Astrocyte of the hippocampus (primary cell): Measurements from ENCODE around the gene TAF15.

Experiments used
- DNase-seq: peaks from one replicate; pipeline ENCODE4 v3.0.0; 2011; ENCODE audit warnings: low read depth, low spot score

The TAF15 gene

GRCh38 chr17:35786941-35787432 is 22.3 kb upstream of the TAF15 start:
- DNase-seq = no peak

DNA sequence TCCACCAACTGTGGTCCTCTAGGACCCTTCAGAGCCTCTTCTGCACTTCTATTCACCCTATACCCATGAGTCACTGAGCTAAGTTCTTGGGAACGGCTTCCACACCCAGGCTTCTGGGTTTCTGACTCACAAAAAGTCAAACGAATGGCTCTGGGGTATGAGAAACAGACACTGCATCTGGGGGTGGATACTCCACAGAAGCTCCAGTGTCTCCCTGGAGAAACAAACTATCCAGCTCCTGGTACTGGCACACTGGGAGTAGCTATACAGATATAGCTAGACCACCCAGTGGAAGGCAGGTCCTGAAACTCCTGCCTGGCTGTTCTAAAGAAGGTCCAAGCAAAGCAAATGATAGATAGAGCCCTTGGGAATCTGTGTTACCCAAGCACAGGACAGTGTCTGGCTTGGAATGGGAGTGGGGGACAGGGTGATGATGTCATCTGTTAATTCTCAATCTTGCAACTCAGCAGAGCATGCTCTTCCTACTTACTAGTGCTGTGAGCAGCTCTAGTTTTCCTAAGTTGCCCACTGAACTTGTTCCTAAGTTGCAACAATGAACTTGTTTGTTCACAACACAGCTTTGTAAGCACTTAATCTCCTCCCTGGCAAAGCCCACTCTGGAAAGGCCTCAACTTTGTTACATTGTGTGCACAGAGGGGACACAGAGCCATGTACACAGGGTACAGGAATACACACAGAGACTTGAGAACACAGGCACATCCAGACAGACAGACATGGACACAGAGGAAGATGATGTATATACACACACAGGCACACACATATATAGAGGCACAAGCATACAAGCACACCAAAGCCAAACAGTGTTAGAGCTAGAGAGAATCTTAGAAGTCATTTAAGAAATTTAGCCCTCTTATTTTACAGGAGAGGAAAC is 20.6 kb upstream of the TAF15 start:
- DNase-seq = peak; percentile 74

DNA sequence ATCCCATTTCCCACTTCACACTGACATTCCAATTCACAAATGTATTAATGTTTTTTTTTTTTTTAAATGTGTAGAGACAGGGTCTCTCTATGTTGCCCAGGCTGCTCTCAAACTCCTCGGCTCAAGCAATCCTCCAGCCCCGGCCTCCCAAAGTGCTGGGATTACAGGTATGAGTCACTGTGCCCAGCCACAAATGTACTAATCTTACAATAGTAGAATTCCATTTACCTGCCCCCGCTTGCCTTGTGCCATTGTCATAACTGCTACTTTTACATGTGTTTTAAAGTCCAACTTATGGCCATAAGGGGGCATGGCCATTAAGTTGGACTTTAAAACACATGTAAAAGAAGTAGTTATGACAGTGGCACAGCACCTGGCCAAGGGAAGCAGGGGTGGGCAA is 18.4 kb upstream of the TAF15 start:
- no peak for DNase-seq

DNA sequence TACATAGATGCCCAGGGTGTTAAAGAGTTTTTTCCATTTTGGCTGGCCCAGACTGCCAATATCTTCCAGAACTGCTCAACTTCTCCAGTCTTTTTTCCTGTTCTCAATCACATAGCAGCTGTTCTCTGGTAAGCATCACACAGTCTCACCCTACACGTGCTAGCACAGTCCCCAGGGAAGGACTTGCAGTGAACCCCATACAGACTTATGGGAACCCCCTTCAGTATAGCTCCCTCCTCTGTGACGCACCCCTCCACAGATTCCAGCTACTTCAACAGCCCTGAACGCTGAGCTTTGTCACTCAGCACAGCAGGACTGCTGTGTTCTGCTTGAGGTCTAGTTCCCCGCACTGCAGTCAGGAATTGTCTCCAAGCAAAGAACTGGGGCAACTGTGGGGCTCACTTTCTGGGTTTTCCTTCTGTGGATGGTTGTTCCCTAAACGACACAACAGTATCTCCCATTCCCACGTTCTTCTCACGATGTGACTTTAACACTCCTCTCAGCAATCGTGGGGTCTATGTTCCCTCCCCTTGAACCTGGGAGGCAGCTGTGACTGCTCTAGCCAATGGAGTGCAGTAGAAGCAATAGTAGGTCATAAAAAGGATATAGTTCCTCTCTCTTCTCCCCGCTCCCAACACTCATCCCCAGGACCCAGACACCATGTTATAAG is 17.5 kb upstream of the TAF15 start:
- no peak for DNase-seq

- no peak for DNase-seq
Measured at GRCh38 chr17:35793257-35793656, 16.0 kb upstream of the TAF15 start.

GRCh38 chr17:35795007-35795870 is 14.0 kb upstream of the TAF15 start, which contains the start of gene MMP28:
Gene MMP28 (minus strand): TSS chr17:35795641. CDS start chr17:35795377, 264 bp downstream.
- peak; percentile 60 for DNase-seq

- DNase-seq = no peak
Measured at GRCh38 chr17:35795871-35796265, 13.4 kb upstream of the TAF15 start.

- DNase-seq = no peak
Measured at GRCh38 chr17:35796942-35797341, 12.3 kb upstream of the TAF15 start.

DNA sequence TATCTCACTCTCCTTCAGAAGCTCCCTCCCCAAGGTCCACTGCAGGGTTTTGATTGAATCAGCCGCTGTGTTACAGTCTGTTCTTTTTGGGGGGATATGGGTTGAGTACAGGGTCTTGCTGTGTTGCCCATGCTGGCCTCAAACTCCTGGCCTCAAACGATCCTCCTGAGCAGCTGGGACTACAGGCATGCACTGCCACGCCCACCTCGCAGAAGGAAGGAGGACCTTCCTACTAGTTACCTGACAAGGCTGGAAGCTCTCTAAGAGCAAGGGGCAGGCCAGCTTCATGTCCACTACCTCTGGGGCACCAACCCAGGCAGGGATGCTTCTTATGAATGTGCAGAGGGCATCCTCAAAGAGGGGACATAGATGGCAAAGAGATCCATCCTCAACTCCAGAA is 11.9 kb upstream of the TAF15 start:
- DNase-seq = no peak

DNA sequence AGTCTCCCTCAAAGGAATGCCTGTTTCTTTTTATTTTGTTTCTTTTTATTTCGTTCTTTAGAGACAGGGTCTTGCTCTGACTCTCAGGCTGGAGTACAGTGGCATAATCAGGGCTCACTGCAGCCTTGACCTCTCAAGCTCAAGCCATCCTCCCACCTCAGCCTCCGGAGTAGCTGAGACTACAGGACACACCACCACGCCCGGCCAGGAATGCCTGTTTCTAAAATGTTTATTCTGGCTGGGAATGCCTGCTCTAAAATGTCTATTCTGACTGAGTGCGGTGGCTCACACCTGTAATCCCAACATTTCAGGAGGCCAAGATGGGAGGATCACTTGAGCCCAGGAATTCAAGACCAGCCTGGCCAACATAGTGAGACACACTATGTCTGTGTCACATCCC is 11.4 kb upstream of the TAF15 start:
- no peak for DNase-seq

DNA sequence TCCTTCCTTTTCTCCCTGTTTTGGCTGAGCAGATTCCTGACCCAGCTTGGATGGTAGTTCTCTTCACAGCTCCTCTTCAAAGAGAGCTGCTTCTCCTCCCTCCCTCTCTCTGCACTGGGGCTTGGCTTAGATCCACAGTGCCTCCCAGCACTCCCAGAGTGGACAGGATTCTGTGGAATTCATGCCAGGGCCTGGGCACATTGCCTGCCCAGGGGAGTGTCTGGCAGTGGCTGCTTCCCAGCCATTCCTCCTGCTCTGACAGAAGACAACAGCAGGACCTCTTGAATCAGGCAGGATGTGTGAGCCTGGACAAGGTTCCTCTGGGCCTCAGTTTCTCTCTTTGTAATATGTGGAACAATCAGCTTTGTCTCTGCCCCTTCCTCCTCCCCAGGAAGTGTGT is 9.3 kb upstream of the TAF15 start:
- peak; percentile 95 for DNase-seq

DNA sequence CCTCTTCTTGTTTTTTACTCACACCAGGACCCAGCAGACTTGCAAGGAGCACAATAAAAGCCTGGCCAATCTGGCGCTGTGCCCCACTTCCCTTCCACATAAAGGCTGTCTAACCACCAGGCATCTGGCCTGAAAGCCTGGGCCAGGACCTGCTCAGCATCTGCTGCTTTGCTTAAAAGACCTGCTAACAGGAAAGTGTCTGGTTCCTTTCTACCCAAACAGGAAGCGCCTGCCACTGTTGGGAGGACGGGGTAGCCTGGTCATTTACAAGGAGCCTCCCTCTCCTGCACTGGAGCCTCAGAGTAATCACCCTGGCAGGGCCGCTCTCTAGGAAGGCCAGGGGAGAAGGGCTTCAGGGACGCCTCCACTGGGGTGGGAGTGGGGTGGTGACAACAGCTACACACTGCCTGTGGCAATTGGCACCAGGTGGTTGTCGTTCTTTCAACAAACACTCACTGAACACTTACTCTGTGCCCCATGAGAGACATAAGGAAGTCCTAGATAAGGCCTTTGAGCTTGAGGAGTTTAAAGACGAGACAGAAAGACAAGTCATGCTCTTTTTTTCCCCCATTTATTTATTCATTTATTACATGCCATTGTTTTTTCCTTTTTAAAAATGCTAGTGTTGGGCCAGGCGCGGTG is 7.6 kb upstream of the TAF15 start:
- DNase-seq = peak; percentile 92

- peak; percentile 93 for DNase-seq
Measured at GRCh38 chr17:35804658-35805192, 4.6 kb upstream of the TAF15 start.

- DNase-seq = peak; percentile 55
Measured at GRCh38 chr17:35807371-35808144, 1.7 kb upstream of the TAF15 start.

DNA sequence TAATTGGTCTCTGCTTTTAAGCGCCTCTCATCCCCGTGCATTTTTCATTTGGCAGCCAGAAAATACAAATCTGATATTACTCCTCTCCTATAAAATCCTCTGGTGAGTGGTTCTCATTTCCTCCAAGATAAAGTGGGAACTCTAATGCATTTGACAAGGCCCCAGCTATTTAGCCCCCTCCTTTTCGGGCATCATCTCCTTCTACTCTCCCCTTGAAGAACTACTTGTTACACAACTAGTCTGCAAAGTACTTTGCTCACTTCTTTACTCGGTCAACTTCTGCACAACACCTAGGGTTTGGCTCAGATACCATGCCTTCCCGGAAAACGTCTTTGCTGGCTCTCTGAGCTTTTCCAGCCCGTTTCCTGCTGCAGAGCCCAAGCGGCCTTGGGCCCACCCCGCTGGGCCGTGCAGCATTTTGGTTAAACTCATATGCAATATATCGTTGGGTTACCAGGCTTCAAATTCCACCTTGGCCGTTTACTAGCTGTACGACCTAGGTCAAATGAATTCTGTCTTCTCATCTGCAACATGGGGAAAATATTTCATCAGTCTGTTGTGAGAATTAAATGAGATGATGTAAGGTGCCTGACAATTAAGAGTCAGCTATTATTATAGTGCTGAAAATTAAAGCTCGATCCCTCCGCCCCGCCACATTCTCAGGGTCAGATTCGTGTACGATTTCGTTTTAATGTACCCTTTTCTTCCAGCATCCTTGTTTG is 883 bp upstream of the TAF15 start:
- no peak for DNase-seq

DNA sequence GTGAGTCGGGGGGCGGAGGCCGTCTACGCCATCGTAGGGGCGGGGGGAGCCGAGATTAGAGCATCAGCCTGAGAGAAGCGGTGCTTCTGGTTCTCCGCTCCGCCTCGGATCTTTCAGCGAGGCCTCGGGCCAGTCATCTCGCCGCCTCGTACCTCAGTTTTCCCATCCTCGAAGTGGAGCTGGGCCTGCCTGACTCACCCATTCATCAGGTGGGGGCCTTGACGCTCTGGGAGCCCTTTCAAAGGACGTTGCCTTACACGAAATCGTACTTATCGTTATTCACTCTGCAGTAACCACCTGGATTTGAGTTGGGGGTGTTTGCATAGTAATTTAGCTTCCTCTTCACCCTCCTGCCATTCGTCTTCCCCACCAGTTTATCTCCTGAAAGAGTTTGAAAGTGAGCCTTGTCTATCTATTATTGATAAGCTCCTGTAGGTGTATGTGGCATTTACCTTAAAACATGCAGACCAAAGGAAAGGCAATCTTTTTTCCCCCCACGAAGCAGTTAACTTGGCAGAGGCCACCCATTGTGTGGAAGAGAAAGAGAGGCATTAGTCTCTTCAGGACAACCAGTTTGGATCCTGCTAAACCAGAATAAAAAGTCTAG is 674 bp downstream of the TAF15 start:
- no peak for DNase-seq

DNA sequence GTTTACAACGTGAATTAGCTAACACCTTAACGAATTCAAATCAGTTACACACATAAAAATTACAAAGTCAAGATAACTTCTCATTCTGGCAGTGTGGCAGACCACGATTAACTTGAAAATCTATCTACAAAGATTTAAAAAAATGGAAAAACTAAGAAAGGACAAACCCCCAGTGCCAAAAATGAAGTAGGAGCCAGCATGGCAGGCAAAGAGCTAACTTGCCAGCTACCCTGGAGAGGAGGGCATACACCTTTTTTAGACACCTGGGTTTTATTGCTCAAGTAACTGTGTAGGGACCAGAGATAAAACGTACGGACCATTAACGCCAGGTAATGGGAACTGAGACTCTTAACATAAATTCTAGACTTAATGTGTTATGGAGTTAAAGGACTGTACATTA is 2.5 kb downstream of the TAF15 start:
- no peak for DNase-seq

DNA sequence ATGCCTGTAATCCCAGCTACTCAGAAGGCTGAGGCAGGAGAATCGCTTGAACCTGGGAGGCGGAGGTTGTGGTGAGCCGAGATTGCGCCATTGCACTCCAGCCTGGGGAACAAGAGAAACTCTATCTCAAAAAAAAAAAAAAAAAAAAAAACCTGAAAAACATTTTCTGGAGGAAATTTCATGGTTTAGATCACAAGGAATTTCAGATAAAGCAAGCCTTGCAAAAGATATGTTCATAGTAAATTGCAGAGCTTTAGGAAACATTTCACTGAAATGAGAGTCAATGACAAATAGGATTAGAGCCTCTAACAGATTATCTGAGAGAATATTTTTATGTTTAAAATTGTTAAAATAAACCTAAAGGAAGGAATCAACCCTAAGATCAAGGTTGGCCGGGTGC is 3.2 kb downstream of the TAF15 start:
- DNase-seq = no peak

DNA sequence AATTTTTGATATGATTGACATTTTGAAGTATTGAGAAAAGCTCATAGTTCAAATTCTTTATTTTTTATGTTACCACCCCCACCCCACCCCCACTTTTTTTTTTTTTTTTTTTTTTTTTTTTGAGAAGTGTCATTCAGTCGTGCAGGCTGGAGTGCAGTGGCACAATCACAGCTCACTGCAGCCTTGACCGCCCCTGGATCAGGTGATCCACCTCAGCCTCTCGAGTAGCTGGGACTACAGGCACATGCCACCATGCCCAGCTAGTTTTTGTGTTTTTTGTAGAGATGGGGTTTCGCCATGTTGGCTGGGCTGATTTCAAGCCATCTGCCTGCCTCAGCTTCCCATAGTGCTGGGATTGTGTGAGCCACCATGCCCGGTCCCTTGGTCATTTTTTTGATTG is 7.4 kb downstream of the TAF15 start:
- DNase-seq = no peak
